Smooth muscle cell (in vitro differentiated cells): Measurements from ENCODE around the gene TGFB1I1. TPM values are rescaled to one million over a fixed set of nuclear protein-coding genes. Genes with fewer than 3 reads are reported as not detected.
"Not testable (repeated sequence)": the region's sequence is repeated elsewhere in the genome, so short reads cannot be mapped to it uniquely, and the experiment has no call there.

ENCODE experiments used
- DNase-seq: peaks from one replicate; lab custom pipeline; 2025; ENCODE audit not compliant: unreplicated experiment; lab: John Stamatoyannopoulos, UW
- H2AFZ ChIP-seq: fragments of 200-600 bp; sonication (generic); 2 replicates; pipeline ENCODE4 v1.6.0; 2016; ENCODE audit warnings: antibody characterized with exemption, low read depth, mild to moderate bottlenecking
- H3F3A ChIP-seq: fragments of 200-600 bp; sonication (generic); 2 replicates; pipeline ENCODE4 v1.6.0; 2017; ENCODE audit warnings: antibody characterized with exemption, low read depth
- H3K27ac ChIP-seq: fragments of 200-600 bp; sonication (generic); 2 replicates; pipeline ENCODE4 v1.5.1; 2016; ENCODE audit warnings: low read depth, mild to moderate bottlenecking
- H3K27me3 ChIP-seq: fragments of 200-600 bp; sonication (generic); 2 replicates; pipeline ENCODE4 v1.6.1; 2016; ENCODE audit warnings: low read depth, mild to moderate bottlenecking
- H3K36me3 ChIP-seq: fragments of 200-600 bp; sonication (generic); 2 replicates; pipeline ENCODE4 v1.5.1; 2016; ENCODE audit warnings: low read depth
- H3K4me1 ChIP-seq: fragments of 200-600 bp; sonication (generic); 2 replicates; pipeline ENCODE4 v1.5.1; 2016; ENCODE audit warnings: low read depth
- H3K4me2 ChIP-seq: fragments of 200-600 bp; sonication (generic); 2 replicates; pipeline ENCODE4 v1.6.0; 2016; ENCODE audit warnings: mild to moderate bottlenecking
- H3K4me3 ChIP-seq: fragments of 200-600 bp; sonication (generic); 2 replicates; pipeline ENCODE4 v1.5.1; 2016; ENCODE audit warnings: mild to moderate bottlenecking
- H3K79me2 ChIP-seq: fragments of 200-600 bp; sonication (generic); 2 replicates; pipeline ENCODE4 v1.6.0; 2016; ENCODE audit warnings: low read depth, mild to moderate bottlenecking
- H3K9ac ChIP-seq: fragments of 200-600 bp; sonication (generic); 2 replicates; pipeline ENCODE4 v1.6.0; 2016; ENCODE audit warnings: low read depth
- H3K9me3 ChIP-seq: fragments of 200-600 bp; sonication (generic); replicated peaks from 2 replicates; pipeline ENCODE4 v1.5.1; 2016; ENCODE audit warnings: low read depth
- H4K20me1 ChIP-seq: fragments of 200-600 bp; sonication (generic); 2 replicates; pipeline ENCODE4 v1.6.0; 2016; ENCODE audit warnings: low read depth
- CTCF ChIP-seq: fragments of 200-600 bp; sonication (generic); IDR thresholded peaks from 2 replicates; pipeline ENCODE4 v1.5.1; 2017; ENCODE audit warnings: borderline replicate concordance, mild to moderate bottlenecking, antibody characterized with exemption; ENCODE audit not compliant: insufficient read depth, poor library complexity, severe bottlenecking
- WGBS: methylation state at CpG from one replicate; pipeline ENCODE4 v1.1.7; 2016; ENCODE audit warnings: low lambda C conversion rate; 5-methylcytosine and 5-hydroxymethylcytosine counted together
- polyA plus RNA-seq: library from polyadenylated mRNA; unstranded; fragments of >200 nt; fragmentation: Nextera tagmentation; extraction: Ambion mirVana; gene quantifications from 2 replicates; pipeline ENCODE4 v1.2.1, GENCODE V29; 2016
- total RNA-seq: library from RNA; depleted of rRNA; stranded (reverse); fragments of >200 nt; gene quantifications from 2 replicates; pipeline ENCODE4 v1.2.3, GENCODE V29; 2014

The TGFB1I1 gene
- total and polyA plus RNA-seq, 2 experiments from 2014 or later = 73.0 to 203 TPM

- Histone ChIP-seq H3K4me1 (no peaks in the 10 kb centered on the region), H4K20me1 (peaks cover 43% of the 10 kb centered on the region), H2AFZ (no peak overlapping the region), H3K9me3 (no peaks in the 10 kb centered on the region), H3F3A (peaks cover 32% of the 10 kb centered on the region), H3K27ac (no peak overlapping the region), H3K9ac (no peak overlapping the region), H3K4me2 (no peak overlapping the region), H3K36me3 (peaks cover 3% of the 10 kb centered on the region), H3K4me3 (no peak overlapping the region), H3K27me3 (no peaks in the 10 kb centered on the region), H3K79me2 (no peaks in the 10 kb centered on the region)
- TF ChIP-seq CTCF = no peak
- WGBS = 96% methylated on average over 9 of the region's 9 CpGs
- no peak for DNase-seq
Observed at GRCh38 chr16:31479751-31480150, 7.8 kb downstream of the TGFB1I1 start.

- H3K9ac ChIP-seq = no peak overlapping the region
- no peaks in the 10 kb centered on the region for H3K79me2 ChIP-seq
- H3K27ac ChIP-seq = no peak overlapping the region
- H2AFZ ChIP-seq = no peak overlapping the region
- no peaks in the 10 kb centered on the region for H3K36me3 ChIP-seq
- 74% methylated on average over 7 of the region's 7 CpGs for WGBS
- DNase-seq = no peak
- no peak overlapping the region for H3K4me2 ChIP-seq
- TF ChIP-seq CTCF = no peak
- no peaks in the 10 kb centered on the region for H3K4me1 ChIP-seq
- H3K27me3 ChIP-seq = peaks cover 10% of the 10 kb centered on the region
- peaks cover 26% of the 10 kb centered on the region for H3F3A ChIP-seq
- H3K9me3 ChIP-seq = no peaks in the 10 kb centered on the region
- no peak overlapping the region for H3K4me3 ChIP-seq
- peaks cover 31% of the 10 kb centered on the region for H4K20me1 ChIP-seq
Observed at GRCh38 chr16:31480851-31481536, 9.0 kb downstream of the TGFB1I1 start.

- 90% methylated on average over 4 of the region's 4 CpGs for WGBS
- H3K4me3 ChIP-seq = no peak within 1 kb of the TSS
- no peak within 1 kb of the TSS for H3K27ac ChIP-seq
- no peaks in the 10 kb centered on the region for H3K36me3 ChIP-seq
- peaks cover 31% of the 10 kb centered on the region for H3K27me3 ChIP-seq
- H3K79me2 ChIP-seq = no peaks in the 10 kb centered on the region
- H3K9me3 ChIP-seq = no peaks in the 10 kb centered on the region
- H3F3A ChIP-seq = peaks cover 15% of the 10 kb centered on the region
- no peak within 1 kb of the TSS for H3K9ac ChIP-seq
- peaks cover 5% of the 10 kb centered on the region for H3K4me1 ChIP-seq
- no peak for TF ChIP-seq CTCF
- H4K20me1 ChIP-seq = peaks cover 12% of the 10 kb centered on the region
- no peak within 1 kb of the TSS for H3K4me2 ChIP-seq
- H2AFZ ChIP-seq = no peak within 1 kb of the TSS
- DNase-seq = no peak
Observed at GRCh38 chr16:31483081-31483480, 11.1 kb downstream of the TGFB1I1 start, which contains the start of gene SLC5A2. Gene SLC5A2 (plus strand): TSS chr16:31483123. CDS start chr16:31483137, 14 bp downstream.

GRCh38 chr16:31484048-31484447 is 12.1 kb downstream of the TGFB1I1 start:
- not testable (repeated sequence) for H3F3A ChIP-seq, H4K20me1 ChIP-seq, H3K27ac ChIP-seq, H3K4me3 ChIP-seq, H3K4me1 ChIP-seq, H2AFZ ChIP-seq, H3K36me3 ChIP-seq, H3K9me3 ChIP-seq, H3K9ac ChIP-seq, DNase-seq, H3K79me2 ChIP-seq, H3K4me2 ChIP-seq
- WGBS = 89% methylated on average over 4 of the region's 4 CpGs
- peaks cover 32% of the 10 kb centered on the region for H3K27me3 ChIP-seq
